ENCODE measurements around the gene TMC1.

The TMC1 gene

DNA sequence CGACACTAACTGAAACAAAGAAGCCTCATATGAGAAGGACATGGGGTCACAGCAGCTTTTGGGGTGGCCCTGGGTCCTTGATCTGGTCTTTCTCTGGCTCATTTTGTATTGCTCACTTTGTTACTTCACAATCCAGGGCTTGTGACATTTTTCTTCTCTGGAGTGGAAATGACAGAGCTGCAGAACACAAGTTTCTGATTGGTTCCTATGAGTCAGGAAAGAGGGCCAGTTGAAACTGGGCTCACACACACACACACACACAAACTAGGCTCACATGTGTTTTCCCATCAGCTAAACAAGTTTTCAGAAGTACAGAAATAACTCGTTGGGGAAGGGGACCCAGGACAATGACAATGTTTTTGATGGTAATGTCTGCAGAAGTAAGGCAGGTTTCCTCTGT, 54.3 kb downstream of the TMC1 start:
- no peak for DNase-seq (ENCODE audit: low read depth)

DNA sequence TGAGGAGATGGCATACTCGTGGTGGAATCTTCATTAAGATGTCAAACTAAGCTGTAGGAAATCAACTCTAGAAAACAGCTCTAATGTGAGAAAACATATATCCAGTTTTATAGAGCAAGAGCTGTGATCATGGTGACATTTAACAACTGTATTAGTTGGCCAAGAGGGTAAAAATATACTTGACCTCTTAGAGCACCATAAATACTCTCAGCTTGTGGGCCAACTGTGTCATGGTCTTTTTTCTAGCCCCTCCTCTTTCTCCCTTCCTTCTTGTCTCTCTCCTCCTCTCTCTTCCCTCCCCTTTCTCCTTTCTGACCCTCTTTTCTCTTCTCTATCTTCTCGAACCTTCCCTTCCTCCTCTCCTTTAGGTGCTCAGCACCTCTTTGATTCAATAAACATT, 54.7 kb downstream of the TMC1 start:
- no peak for DNase-seq (ENCODE audit: low read depth)

DNA sequence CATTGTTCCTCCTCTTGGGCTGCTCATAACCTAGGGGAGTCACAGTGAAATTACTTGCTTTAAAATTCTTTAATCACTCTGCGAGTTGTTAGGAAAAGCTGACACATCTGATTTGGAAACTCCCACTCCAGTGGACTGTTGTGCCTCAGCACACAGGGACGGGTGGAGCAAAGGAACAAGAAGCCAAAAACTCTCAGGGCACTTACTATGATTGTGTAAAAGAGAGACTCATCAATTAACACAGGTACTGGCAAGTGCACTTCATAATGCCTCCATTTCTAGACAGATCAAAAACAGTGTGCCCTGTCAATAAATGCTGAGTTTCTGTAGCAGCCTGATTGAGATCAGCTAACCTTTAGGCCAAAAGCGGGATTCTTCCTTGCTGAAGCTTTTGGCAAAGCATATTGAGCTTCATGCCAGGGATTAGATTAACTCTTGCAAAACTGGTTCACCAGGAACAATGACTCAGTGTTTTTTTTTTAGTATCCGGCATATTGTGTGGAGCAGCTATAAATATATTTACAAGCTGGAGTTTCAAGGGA, 55.9 kb downstream of the TMC1 start:
- DNase-seq (ENCODE audit: low read depth), result no peak

DNA sequence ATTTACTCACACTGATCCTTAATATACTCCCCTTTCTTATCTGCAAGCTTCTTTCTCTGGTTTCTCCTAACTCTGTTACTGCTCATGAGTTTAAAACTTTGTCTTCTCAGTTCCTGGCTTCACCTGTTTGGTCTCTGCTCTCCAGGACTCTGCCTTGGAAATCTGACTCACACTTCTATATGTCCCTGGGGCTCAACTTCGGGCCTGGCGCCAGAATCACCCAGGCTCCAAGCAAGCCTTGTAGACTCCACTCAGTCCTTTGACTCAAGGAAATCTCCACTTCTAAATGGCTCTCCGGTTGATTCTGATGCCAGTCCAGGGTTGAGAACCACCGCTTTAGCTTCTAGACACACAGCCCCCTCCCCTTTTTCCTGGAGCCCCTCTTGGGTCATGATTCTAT, 57.8 kb downstream of the TMC1 start:
- no peak for DNase-seq (ENCODE audit: low read depth)

DNA sequence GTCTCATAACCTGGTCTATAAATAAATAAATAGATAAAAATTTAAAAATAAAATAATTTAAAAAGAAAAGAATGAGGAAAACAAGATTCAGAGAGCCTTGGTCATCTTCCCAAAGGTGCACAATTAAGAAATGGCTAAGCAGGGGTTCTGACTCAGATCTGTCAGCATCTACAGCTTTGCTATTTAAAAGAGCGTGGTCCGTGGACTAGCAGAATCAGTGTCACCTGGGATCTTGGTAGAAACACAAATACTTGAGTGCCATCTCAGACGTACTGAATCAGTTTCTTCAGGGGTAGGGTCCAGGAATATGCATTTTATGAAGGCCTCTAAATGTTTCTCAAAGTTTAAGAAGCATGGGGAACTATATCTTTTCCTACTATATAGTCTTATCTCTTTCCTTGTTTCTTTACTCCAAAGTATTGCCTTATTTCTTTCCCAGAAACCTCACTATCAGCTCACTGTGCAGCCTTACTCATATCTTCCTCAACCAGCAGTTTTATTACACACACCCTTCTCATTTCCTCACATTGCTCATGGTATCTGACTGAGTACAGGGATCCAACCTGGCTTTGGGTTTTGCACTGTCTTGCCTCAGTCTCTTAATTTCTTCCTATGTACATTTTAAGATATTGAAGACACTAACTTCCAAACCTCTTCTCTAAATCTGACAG, 58.6 kb downstream of the TMC1 start:
- DNase-seq (ENCODE audit: low read depth), result no peak

DNA sequence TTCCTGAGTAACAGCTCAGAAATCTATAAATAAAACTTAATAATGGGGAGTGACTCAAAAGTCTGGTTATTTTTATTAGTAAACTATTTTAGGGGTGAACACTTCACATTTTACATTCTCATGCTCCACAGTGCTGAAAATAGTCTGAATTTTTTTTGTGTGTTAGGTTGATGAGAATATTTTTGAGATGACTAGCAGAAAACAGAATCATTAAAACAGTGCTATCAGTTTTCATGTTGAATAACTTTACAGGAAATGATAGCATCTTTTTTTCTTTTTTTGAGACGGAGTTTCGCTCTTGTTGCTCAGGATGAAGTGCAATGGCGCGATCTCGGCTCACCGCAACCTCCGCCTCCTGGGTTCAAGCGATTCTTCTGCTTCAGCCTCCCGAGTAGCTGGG, 60.3 kb downstream of the TMC1 start:
- DNase-seq (ENCODE audit: low read depth), result no peak

DNA sequence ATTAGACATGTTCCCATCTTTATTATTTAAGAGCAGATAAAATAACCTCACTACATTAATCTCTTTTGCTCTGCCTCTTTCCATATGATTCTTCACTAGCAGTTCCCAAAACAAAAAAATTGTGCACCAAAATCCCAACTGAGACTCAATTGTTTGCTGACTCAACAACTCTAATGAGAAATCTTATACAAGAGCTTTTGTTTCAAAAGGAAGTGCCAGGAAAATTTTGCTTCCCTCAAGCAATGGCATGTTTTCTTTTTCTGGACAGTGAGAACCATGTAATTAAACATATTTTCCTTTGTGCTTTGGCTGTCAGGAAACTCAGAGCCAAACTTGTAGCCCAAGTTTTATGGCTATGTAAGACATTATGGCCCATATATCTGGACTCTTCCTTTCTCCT, 62.0 kb downstream of the TMC1 start:
- DNase-seq (ENCODE audit: low read depth), result no peak

DNA sequence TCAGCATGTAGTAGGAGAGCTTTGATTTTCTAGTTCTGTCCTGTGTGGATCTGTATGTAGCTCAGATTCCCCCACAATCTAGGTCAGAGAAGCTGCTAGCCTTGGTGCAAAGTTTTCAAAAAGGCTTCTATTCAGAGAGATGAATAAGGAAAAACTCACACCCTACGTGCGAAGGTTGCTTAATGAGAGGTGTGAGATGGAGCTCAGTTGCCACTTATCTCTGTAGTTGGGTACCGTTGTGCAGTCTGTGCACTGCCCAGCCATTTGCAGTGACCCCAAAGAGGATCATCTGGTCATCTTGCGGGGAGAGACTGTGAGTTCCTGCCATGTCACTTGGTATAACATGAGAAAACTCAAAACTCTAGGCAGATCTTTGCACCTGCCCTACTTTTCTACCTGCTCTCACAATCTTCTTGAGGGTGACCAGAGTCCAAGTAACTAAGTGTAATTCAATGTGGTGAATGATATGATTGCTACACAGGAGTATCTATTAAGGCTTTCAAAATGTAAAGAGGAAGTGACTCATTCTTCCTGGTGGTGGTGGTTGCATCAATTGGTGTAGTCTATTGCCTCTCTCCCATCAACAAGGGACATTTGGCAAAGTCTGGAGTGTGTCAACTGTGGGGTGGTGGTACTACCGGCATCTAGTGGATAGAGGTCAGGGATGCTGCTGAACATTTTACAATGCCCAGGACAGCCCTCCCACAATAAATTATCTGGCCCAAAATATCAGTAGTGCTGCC, 65.2 kb downstream of the TMC1 start:
- no peak for DNase-seq (ENCODE audit: low read depth)

DNA sequence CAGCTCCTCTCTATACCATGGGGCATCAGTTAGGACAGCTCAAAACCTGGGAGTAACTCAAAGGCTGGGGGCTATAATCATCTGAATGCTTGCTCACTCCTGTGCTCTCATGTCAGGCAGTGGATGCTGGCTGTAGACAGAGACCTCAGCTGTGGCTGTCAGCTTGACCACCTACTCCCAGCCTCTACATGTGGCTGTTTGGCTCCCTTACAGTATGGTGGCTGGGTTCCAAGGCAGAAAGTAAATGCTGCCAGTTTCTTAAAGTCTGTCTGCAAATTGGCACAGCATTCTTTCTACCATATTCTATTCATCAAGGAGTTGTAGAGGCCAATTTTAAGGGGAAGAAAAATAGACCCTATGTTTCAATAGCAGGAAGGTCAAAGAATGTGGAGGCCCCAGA, 66.9 kb downstream of the TMC1 start:
- no peak for DNase-seq (ENCODE audit: low read depth)

DNA sequence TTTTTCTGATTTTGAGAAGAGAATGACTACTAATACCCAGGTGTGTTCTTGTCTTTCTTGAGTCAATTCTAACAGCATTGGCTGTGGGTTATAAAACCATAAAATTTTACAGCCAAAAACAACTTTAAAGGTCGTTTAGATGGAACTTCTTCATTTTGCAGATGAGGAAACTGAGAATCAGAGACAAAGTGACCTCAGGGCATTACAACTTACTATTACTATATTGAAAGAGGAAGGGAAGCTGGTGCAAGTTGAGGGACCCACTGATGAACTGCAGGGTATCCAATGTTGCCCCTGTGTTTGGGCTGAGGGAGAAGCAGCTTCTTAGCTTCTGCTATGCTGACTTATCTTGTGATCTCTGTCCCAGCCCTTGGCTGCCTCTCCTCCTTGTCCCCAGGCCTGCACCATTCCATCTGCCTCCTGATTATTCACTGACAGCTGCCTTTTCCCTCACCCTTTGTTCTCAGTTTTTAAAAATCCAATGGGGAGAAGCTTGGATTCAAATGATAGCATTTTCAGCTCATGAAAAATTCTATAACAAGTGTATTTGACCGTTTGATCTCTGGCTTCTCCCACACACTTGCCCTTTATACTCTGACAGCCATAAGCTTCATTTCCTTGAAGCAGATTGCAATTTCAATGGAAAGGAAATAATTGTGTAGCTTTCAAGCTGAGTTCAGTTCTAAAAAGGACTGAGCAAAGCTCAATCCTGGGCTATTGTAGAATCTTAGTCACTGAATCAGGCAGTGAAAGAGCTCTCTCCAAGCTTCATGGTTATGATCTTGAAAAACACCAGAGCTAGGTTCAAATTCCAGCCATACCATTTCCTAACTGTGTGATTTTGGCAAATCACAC, 68.5 kb downstream of the TMC1 start:
- DNase-seq (ENCODE audit: low read depth), result no peak

DNA sequence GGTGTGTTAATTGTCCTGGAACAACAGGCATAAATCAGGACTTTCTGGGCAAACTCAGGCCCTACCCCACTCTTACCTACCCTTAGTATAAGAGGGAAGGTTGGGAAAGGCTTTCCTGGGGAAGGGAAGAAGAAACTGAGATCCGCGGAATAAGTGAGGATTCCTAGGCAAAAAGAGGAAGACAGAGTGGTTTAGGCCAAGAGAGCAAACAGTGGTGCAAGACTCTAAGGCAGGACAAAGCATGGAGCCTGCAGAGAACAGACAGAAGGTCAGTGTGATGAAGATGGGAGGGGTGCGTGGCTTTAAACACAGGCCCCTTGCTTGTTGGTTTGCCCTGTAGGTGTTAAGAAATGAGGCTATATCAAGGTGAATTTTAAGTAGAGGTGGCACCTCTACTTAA, 69.4 kb downstream of the TMC1 start:
- DNase-seq (ENCODE audit: low read depth), result no peak

DNA sequence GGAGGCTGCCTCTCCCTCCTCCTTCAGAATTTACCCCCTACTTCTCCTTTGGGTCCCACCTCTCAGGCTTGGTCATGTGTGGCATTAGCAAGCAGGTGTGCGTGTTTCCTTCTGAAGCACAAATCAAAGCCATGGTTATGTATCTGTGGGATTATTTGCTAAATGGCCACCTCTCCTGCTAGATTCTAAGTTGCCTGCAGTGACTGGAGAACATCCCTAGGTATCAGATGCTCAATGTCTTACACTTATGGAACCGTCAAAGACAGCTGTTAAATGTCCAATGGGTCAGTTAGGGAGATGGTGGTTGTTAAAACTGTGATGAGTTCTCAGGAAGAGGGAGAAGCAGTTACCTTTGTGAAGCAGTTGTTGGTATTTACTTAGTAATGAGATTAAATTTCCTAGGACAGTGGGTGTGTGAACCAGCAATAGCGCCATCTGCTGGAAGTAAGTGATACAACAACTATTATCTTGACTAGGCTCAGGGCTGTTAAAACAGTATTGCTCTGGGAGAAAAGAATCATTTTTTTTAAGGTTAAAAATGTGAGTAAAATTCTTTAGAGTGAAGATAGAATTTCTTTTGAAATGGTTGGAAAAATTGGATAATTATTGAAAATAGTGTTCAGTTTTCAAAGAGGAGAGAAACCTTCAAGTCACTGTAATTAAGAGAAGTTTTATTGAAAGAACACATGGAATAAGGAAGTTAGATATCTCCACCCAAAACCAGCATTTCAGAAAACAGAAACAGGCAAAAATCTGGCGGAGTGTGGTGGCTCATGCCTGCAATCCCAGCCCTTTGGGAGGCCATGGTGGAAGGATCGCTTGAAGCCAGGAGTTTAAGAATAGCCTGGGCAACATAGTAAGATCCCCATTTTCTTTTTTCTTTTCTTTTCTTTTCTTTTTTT, 71.3 kb downstream of the TMC1 start:
- DNase-seq (ENCODE audit: low read depth), result no peak

DNA sequence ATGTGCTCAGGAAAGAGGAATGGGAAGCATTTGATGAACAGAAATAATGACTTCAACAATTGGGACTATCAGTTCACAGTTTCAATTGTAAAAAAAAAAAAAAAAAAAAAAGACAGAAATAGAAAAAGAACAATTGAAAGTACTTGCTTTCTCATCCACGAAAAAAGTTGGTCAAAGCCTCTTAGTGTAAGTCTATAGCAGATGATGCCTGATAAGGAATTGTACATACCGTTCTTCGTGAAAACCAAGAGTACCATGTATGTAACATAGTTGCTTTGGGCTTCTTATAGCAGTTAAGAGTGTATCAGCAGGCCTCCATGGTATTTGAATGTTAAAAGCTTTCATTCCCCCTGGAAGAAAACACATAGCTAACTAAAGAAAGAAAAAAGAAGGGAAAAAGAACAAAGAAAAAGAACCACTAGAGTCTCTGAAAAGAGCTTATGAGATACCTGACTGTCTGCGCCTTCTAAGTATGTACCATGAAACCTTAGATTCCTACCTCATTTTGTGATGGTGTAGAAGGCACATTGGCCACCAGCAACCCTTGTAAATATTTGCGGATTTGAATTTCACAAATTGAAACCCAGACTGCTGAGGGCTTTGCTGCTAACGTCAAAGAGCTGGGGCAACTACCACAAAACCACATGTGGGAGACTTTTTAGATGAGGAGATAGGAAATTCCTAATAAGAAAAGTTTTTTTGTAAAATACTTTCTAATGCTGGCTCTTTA, 75.2 kb downstream of the TMC1 start:
- DNase-seq (ENCODE audit: low read depth), result no peak

DNA sequence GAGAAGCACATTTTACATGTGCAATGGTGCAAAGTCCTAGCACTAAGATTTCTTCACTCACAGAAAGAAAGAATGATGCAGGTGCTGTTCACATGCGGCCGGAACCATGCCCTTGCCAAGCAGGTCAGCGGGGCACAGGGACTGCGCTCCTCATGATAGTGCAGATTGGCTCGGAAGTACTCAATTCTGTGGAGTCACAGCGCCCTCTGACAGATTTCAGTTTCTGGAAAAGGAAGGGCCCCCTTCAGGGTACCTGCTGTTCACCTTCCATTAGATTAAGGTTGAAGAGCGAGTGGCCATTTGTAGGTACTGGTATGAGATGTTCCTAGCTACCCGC, 75.7 kb downstream of the TMC1 start:
- no peak for DNase-seq (ENCODE audit: low read depth)

DNA sequence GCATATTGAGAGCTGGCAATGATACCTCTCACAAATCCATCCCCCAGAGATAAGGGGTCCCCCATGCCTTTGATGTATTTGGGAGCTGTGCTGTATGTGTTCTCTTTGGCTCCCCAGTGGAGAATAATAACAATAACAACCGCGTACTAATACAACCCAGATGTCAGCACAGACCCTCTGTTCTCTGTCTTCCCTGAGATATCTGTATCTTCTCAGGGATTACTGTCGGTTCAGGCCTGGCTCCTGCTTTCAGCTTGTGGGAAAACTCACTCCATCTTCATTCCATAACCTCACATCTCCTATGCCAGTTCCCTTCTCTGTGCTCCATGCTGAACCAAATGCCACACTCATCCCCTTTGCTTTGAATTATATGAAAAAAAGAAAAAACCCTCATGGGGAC, 76.2 kb downstream of the TMC1 start:
- DNase-seq (ENCODE audit: low read depth), result no peak

DNA sequence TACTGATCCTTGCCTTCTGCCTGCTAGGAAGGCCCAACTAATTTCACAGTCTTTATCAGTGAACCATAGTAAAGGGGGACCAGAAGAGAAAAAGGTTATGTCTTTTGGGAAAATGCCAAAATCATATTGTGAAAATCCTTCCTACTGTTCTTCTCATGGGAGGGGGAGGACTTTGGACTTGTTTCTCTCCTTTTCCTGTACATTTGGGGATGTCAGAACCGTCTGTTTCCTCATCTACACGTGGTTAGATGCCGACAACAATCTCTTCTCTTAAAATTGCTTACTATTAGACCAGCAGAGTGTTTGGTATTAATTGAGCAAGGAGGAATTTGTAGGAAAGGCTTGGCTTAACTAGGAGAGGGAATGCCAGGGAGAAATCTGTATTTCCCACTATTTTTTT, 77.2 kb downstream of the TMC1 start:
- DNase-seq (ENCODE audit: low read depth), result no peak

DNA sequence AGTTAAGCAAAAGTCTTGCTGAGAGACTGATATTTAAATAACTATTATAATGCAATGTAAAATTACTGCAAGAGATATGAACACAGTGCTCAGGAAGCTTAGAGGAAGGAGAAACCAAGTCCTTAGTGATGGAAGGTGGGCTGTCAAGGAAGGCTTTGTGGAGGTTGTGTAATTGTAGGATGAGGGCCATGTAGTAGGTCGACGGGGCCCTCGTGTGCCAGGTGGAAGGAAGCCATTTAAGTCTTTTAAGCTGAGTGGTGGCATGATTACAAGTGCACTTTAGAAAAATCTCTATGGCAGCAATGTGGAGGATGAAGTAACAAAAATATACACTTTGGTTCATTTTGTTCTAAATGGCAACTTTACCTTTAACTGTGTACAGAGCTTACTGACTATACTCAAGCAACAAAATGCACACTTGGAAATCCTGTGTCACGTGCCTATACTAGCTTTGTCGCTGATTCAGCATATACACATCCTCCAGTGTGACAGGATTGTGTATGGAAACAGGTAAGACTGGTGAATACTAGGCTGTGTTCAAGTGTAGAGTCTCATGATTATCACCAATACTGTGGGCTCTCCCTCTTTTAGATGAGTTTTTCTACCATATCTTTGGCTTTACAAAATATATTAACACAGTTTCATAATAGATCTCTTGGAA, 78.6 kb downstream of the TMC1 start:
- DNase-seq (ENCODE audit: low read depth), result no peak

DNA sequence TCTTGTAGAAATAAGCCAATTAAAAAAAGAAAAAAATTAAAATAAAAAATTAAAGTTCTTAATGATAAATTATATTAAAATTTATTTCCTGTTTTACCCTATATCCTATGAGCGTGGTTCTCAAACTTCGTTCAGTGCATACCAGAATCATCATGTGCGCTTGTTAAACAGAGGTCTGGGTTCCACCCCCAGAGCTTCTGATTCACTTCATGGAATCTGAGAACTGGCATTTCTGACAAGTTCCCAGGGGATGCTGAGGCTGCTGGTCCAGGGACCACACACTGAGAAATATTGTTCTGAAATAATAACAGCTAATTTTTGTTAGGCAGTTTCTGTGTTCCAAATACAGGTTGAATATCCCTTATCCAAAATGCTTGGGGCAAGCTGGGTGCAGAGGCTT, 79.3 kb downstream of the TMC1 start:
- no peak for DNase-seq (ENCODE audit: low read depth)

DNA sequence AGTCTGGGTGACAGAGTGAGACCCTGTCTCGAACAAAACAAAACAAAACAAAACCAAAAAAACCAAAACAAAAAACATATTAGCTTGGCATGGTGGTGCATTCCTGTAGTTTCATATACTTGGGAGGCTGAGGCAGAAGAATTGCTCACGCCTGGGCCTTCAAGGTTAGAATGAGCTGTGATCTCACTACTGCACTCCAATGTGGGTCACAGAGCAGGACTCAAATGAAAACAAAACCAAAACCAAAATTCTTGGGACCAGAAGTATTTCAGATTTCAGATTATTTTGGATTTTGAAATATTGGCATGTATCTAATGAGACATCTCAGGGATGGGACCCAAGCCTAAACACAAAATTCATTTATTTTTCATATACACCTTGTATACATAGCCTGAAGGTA, 80.2 kb downstream of the TMC1 start:
- no peak for DNase-seq (ENCODE audit: low read depth)

DNA sequence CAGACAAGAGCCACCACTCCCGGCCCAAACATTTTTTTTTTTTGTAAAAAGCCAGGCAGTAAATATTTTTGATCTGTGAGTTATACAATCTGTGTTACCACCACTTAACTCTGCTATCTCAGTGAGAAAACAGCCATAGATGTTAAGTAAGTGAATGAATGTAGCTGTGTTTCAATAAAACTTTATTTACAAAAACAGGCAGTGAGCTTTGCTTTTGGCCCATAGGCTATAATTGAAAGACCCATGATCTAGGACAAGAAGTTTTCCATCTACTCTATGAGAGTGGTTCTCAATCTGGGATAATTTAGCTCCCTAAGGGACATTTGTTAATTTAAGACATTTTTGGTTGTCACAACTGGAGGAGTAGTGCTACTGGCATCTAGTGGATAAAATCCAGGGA, 91.0 kb downstream of the TMC1 start:
- no peak for DNase-seq (ENCODE audit: low read depth)

DNA sequence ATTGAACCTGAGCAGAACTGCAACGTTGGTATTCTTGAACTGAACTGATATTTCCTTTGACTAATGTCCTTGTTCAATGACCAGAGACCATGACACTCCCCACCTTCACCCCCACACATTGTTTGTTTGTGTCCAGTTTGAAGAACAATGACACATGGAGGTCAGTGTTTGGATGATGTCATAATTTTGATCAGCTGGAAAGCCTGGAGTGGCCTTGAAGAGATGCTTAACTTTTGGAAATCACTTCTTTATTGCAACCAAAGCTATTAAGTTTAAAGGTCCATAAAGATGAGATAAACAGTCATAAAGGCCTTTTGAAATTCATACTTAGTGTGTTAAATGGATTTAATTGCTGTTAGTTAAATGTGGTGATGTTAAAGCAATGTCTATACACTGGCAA, 92.7 kb downstream of the TMC1 start:
- DNase-seq (ENCODE audit: low read depth), result no peak
